ENCODE results near the gene SEMA4D.

DNA sequence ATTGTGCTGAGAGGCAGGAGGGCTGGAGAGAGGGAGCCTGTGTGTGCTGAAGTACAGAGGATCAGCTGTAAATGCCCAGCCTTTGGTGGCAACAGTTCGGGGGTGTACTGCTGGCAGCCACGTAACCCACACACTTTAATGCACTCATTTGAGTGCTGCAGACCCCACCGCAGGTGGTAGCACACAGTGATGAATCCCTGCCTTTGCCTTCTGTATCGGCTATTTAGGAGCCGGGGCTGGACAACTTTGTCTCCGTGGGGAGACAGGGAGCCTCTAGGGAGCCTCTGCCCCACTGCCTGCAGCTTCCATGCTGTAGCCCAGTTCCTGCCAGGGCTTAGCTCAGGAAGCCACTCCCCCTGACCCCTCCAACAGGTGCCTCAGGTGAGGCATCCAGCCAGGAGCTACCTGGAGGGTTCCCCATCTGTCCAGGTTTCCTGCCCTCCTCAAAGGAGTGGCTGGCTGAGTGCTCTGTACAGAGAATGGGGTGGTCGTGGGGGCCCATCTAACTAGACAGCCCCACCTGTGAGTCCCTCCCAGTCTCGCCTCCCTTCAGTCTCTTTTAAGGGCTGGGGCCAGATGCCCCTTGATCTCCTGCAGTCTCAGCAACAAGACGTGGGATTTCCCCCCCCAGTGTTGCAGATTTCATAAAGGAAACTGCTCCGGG is 135.1 kb downstream of the SEMA4D start:
- TF ChIP-seq CTCF (IDR thresholded peaks at IDR 0.05 in 8 of 11, conservative IDR thresholded peaks at IDR 0.05 in 3 of 11) (no peak), POLR2AphosphoS5 (IDR thresholded peaks at IDR 0.05) (peak in 1 of 3 donors; percentile 30)

Data from spleen (tissue), 7 donors.